PC-9 (cell line): ENCODE measurements around the gene AIRE. TPM values are rescaled to one million over a fixed set of nuclear protein-coding genes. Genes with fewer than 3 reads are reported as not detected.
"Not testable (repeated sequence)": the region's sequence is repeated elsewhere in the genome, so short reads cannot be mapped to it uniquely, and the experiment has no call there.

Source experiments
- BruUV-seq: library from RNA; stranded (reverse); fragments of 400-500 nt; replicated peaks from 2 replicates; lab custom pipeline; 2021; lab: Mats Ljungman, UMichigan
- CTCF ChIA-PET: fragments of 300-600 bp; sonication (Branson Sonifier 250); formaldehyde crosslinking; loops from one replicate; lab custom pipeline; 2022; ENCODE audit warnings: antibody characterized with exemption; lab: Charles Lee
- POLR2A ChIA-PET: fragments of 300-600 bp; sonication (Branson Sonifier 250); formaldehyde crosslinking; loops from one replicate; lab custom pipeline; 2022; ENCODE audit warnings: antibody characterized with exemption; ENCODE audit not compliant: unreplicated experiment; lab: Charles Lee
- DNase-seq, 2 experiments: peaks; one replicate each; pipeline versions ENCODE4 v3.0.0 to v3.0.0-alpha.2; 2015 to 2022; ENCODE audit warnings: mixed read lengths in 1 of 2
- H2AFZ ChIP-seq: fragments of 200-600 bp; sonication (generic); 2 replicates; pipeline ENCODE4 v1.8.1; 2017; ENCODE audit warnings: antibody characterized with exemption
- H3F3A ChIP-seq: fragments of 200-600 bp; sonication (generic); 2 replicates; pipeline ENCODE4 v1.8.1; 2017; ENCODE audit warnings: antibody characterized with exemption, mild to moderate bottlenecking, low read depth; ENCODE audit not compliant: insufficient read depth
- H3K27ac ChIP-seq: fragments of 200-600 bp; sonication (generic); 2 replicates; pipeline ENCODE4 v1.6.1; 2016; ENCODE audit warnings: mixed run types
- H3K27me3 ChIP-seq: fragments of 200-600 bp; sonication (generic); 2 replicates; pipeline ENCODE4 v1.6.1; 2016; ENCODE audit warnings: low read depth, mixed run types; ENCODE audit not compliant: insufficient read depth
- H3K36me3 ChIP-seq: fragments of 200-600 bp; sonication (generic); 2 replicates; pipeline ENCODE4 v1.6.1; 2016; ENCODE audit warnings: low read depth, mixed run types
- H3K4me1 ChIP-seq: fragments of 200-600 bp; sonication (generic); replicated peaks from 2 replicates; pipeline ENCODE4 v1.6.1; 2016; ENCODE audit warnings: mixed run types; ENCODE audit not compliant: insufficient read depth
- H3K4me2 ChIP-seq: fragments of 200-600 bp; sonication (generic); 2 replicates; pipeline ENCODE4 v1.6.1; 2017; ENCODE audit warnings: mixed run types
- H3K4me3 ChIP-seq: fragments of 200-600 bp; sonication (generic); 2 replicates; pipeline ENCODE4 v1.6.1; 2016; ENCODE audit warnings: mixed run types
- H3K79me2 ChIP-seq: fragments of 200-600 bp; sonication (generic); 2 replicates; pipeline ENCODE4 v1.6.1; 2017; ENCODE audit warnings: low read depth, mixed run types
- H3K9me2 ChIP-seq: fragments of 200-600 bp; sonication (generic); 2 replicates; pipeline ENCODE4 v1.8.1; 2017; ENCODE audit warnings: mild to moderate bottlenecking; ENCODE audit not compliant: insufficient read depth
- H3K9me3 ChIP-seq: fragments of 200-600 bp; sonication (generic); 2 replicates; pipeline ENCODE4 v1.8.1; 2016; ENCODE audit warnings: low read depth; ENCODE audit not compliant: insufficient read depth
- H4K20me1 ChIP-seq: fragments of 200-600 bp; sonication (generic); 2 replicates; pipeline ENCODE4 v1.8.1; 2017; ENCODE audit not compliant: insufficient read depth
- CTCF ChIP-seq: fragments of 200-600 bp; sonication (generic); conservative IDR thresholded peaks from 2 replicates; pipeline ENCODE4 v1.6.1; 2017; ENCODE audit warnings: mixed run types, antibody characterized with exemption, mild to moderate bottlenecking, moderate library complexity
- EZH2 ChIP-seq: fragments of 200-600 bp; sonication (generic); IDR thresholded peaks from 2 replicates; pipeline ENCODE4 v1.8.0; 2017; ENCODE audit warnings: antibody characterized with exemption, low read depth
- intact Hi-C: fragments of 100-400 bp; cut with micrococcal nuclease; formaldehyde crosslinking; loops from one replicate; pipeline ENCODE4 v1.10.0; 2022; ENCODE audit not compliant: unreplicated experiment
- total RNA-seq: library from RNA; stranded (reverse); gene quantifications from 2 replicates; pipeline ENCODE4 v1.2.3, GENCODE V29; 2021

Gene AIRE
- total RNA-seq, 1 experiment from 2014 or later, result not detected

GRCh38 chr21:44338971-44339910 lies 53.6 kb downstream of the AIRE start, which contains the start of gene CFAP410:
CFAP410 (minus strand) TSS chr21:44339390; CDS start chr21:44339194, 196 bp downstream.
- Histone ChIP-seq H3K4me1 (peaks cover 11% of the 10 kb centered on the region; the same call in 1 of the 2 replicates), H3K9me2 (no peaks in the 10 kb centered on the region), H3K27ac (peak within 1 kb of the TSS; percentile 92), H3K4me2 (peak within 1 kb of the TSS; percentile 76), H3K9me3 (no peaks in the 10 kb centered on the region), H3F3A (peaks cover 19% of the 10 kb centered on the region), H3K79me2 (no peaks in the 10 kb centered on the region), H4K20me1 (no peaks in the 10 kb centered on the region), H3K27me3 (no peaks in the 10 kb centered on the region), H3K36me3 (no peaks in the 10 kb centered on the region), H3K4me3 (peak within 1 kb of the TSS; percentile 94), H2AFZ (peak within 1 kb of the TSS; percentile 95)
- TF ChIP-seq CTCF (no peak), EZH2 (no peak)
- peak; percentile 77 to 88 for DNase-seq
- BruUV-seq, result no TSS peak
- intact Hi-C loops, result no loop called here
- POLR2A ChIA-PET, result interaction anchor here (0.5 kb wide), 1 partner anchor 588 kb away, joined by 4 read pairs; no protein-coding TSS in a partner anchor
- CTCF ChIA-PET, result interaction anchor here (0.6 kb wide), 1 partner anchor 21 kb away, joined by 4 read pairs; no protein-coding TSS in a partner anchor

DNA sequence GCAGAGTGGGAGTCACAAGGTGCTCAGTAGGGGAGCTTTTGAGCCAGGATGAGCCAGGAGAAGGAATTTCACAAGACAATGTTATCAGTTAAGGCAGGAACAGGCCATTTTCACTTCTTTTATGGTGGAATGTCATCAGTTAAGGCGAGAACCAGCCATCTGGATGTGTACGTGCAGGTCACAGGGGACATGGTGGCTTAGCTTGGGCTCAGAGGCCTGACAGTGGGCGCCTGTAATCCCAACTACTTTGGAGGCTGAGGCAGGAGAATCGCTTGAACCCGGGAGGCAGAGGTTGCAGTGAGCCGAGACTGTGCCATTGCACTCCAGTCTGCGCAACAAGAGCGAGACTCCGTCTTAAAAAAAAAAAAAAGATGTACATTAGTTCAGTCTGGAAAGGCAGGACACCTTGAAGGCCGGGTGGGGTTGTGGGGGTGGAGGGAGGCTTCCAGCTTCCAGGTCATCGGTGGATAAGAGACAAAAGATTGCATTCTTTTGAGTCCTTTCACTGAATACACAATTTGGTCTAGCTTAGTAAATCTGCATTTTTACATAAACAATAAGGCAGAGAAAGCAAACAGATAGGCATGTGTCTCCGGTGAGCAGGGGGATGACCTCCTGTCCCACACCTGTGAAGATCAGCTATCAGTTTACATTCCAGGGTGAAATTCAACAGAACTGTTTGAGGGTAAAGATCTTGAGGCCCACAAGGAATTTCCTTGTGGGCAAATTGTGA lies 56.2 kb downstream of the AIRE start:
- Histone ChIP-seq H3F3A (peaks cover 19% of the 10 kb centered on the region), H3K4me1 (peaks cover 11% of the 10 kb centered on the region; the same call in 1 of the 2 replicates)
- H3K27me3 ChIP-seq, H3K36me3 ChIP-seq, CTCF ChIA-PET, BruUV-seq, H3K9me3 ChIP-seq, DNase-seq, H3K79me2 ChIP-seq, H2AFZ ChIP-seq, H3K9me2 ChIP-seq, intact Hi-C loops, H4K20me1 ChIP-seq, H3K4me3 ChIP-seq, H3K27ac ChIP-seq, H3K4me2 ChIP-seq, POLR2A ChIA-PET: not testable (repeated sequence)

GRCh38 chr21:44342981-44343380 lies 57.3 kb downstream of the AIRE start:
- H3K27me3 ChIP-seq, H3K79me2 ChIP-seq, POLR2A ChIA-PET, CTCF ChIA-PET, DNase-seq, H3K4me1 ChIP-seq, H3K4me2 ChIP-seq, H3F3A ChIP-seq, H3K27ac ChIP-seq, H4K20me1 ChIP-seq, H3K9me3 ChIP-seq, H2AFZ ChIP-seq, BruUV-seq, H3K36me3 ChIP-seq, H3K4me3 ChIP-seq, H3K9me2 ChIP-seq, intact Hi-C loops: not testable (repeated sequence)
